ENCODE data around the gene VPS13D. TPM values are rescaled to one million over a fixed set of nuclear protein-coding genes. Genes with fewer than 3 reads are reported as not detected.

VPS13D gene
- total and polyA plus RNA-seq, 10 of the 15 experiments (the other 5 are each of a cell fraction or from before 2014, with no cell fraction given) = 1.4 to 16.9 (median 8.5) TPM

GRCh38 chr1:12475530-12475934, 245.7 kb downstream of the VPS13D start:
- H3K4me2 ChIP-seq (ENCODE audit: control insufficient read depth, insufficient read depth) = no peak overlapping the region
- intact Hi-C loops (cut with micrococcal nuclease; ENCODE audit: unreplicated experiment) = no loop called here
- H3K36me3 ChIP-seq (ENCODE audit: control insufficient read depth in 2 of 2, insufficient read depth in 2 of 2, low read length in 1 of 2) = no peaks in the 10 kb centered on the region; a peak in 1 of 4 replicates
- H3K9me3 ChIP-seq (replicated peaks; ENCODE audit: control insufficient read depth, insufficient read depth, low read length) = peaks cover 1% of the 10 kb centered on the region; the same call in 1 of the 3 replicates
- no peaks in the 10 kb centered on the region for H3K79me2 ChIP-seq (ENCODE audit: control insufficient read depth, insufficient read depth, low read length)
- TF ChIP-seq, protein P1, sequence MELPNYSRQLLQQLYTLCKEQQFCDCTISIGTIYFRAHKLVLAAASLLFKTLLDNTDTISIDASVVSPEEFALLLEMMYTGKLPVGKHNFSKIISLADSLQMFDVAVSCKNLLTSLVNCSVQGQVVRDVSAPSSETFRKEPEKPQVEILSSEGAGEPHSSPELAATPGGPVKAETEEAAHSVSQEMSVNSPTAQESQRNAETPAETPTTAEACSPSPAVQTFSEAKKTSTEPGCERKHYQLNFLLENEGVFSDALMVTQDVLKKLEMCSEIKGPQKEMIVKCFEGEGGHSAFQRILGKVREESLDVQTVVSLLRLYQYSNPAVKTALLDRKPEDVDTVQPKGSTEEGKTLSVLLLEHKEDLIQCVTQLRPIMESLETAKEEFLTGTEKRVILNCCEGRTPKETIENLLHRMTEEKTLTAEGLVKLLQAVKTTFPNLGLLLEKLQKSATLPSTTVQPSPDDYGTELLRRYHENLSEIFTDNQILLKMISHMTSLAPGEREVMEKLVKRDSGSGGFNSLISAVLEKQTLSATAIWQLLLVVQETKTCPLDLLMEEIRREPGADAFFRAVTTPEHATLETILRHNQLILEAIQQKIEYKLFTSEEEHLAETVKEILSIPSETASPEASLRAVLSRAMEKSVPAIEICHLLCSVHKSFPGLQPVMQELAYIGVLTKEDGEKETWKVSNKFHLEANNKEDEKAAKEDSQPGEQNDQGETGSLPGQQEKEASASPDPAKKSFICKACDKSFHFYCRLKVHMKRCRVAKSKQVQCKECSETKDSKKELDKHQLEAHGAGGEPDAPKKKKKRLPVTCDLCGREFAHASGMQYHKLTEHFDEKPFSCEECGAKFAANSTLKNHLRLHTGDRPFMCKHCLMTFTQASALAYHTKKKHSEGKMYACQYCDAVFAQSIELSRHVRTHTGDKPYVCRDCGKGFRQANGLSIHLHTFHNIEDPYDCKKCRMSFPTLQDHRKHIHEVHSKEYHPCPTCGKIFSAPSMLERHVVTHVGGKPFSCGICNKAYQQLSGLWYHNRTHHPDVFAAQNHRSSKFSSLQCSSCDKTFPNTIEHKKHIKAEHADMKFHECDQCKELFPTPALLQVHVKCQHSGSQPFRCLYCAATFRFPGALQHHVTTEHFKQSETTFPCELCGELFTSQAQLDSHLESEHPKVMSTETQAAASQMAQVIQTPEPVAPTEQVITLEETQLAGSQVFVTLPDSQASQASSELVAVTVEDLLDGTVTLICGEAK (IDR thresholded peaks at IDR 0.05; ENCODE audit: borderline replicate concordance) = no peak
- TF ChIP-seq DPF2 (IDR thresholded peaks at IDR 0.05) = no peak
- no peaks in the 10 kb centered on the region; the same call in 1 of the 2 replicates for H4K20me1 ChIP-seq (ENCODE audit: control insufficient read depth, insufficient read depth)
- no peak overlapping the region for H3K9ac ChIP-seq (ENCODE audit: control insufficient read depth, insufficient read depth, low read length)
- no peak overlapping the region for H2AFZ ChIP-seq (ENCODE audit: control insufficient read depth, low read depth, low read length)
- H3K4me3 ChIP-seq = no peak overlapping the region
- CTCF ChIA-PET = interaction anchor here (1.2 kb wide), 1 partner anchor 185 kb away, joined by 3 read pairs; no protein-coding TSS in a partner anchor
- no TSS peak for BruUV-seq (replicated peaks)
- ATAC-seq (no peak), FAIRE-seq (no peak), DNase-seq (ENCODE audit: low read depth, low spot score) (no peak)
- SMC1A ChIA-PET (ENCODE audit: uncharacterized antibody, unreplicated experiment) = interaction anchor here (0.6 to 1.2 kb wide), 2 partner anchors 18 to 34 kb away, joined by 3 read pairs; no protein-coding TSS in a partner anchor
- POLR2A ChIA-PET = no interaction called here
- in situ Hi-C loops (cut with MboI) = no loop called here
- no peak overlapping the region for H3K27ac ChIP-seq (ENCODE audit: control insufficient read depth, insufficient read depth)
- no peaks in the 10 kb centered on the region for H3K4me1 ChIP-seq (ENCODE audit: control insufficient read depth, insufficient read depth, low read length)
- H3K27me3 ChIP-seq (replicated peaks in 1 of 2; ENCODE audit: control insufficient read depth in 2 of 2, insufficient read depth in 2 of 2, low read length in 1 of 2) = no peaks in the 10 kb centered on the region
- RAD21 ChIA-PET (ENCODE audit: unreplicated experiment) = interaction anchor here (1.4 kb wide), 1 partner anchor 40 kb away, joined by 3 read pairs; no protein-coding TSS in a partner anchor
- WGBS (ENCODE audit: insufficient coverage, insufficient replicate concordance, low lambda C conversion rate, missing lambda C conversion rate) = 98% methylated on average over 3 of the region's 3 CpGs
